GM23338 (cell line): ENCODE results near the gene CFAP74.

ENCODE experiments used
- CREB1 ChIP-seq: fragments of 250-450 bp; sonication (Bioruptor Pico); IDR thresholded peaks from 2 replicates; pipeline ENCODE4 v1.5.0; 2020; ENCODE audit warnings: low read depth, mild to moderate bottlenecking, moderate library complexity
- CTCF ChIP-seq, 2 experiments: fragments of 200-600 bp in 1 of 2; sonication (generic) in 1 of 2; conservative IDR thresholded peaks; 2 replicates each; pipeline versions ENCODE4 v1.5.1 to v1.6.1; 2016 to 2017; ENCODE audit warnings: antibody characterized with exemption in 2 of 2, low read depth in 2 of 2, mild to moderate bottlenecking in 2 of 2, moderate library complexity in 1 of 2
- ETS1 ChIP-seq: IDR thresholded peaks from 2 replicates; pipeline ENCODE4 v1.6.1; 2016; ENCODE audit warnings: antibody characterized with exemption
- EZH2 ChIP-seq: fragments of 200-600 bp; sonication (generic); IDR thresholded peaks from one replicate; pipeline ENCODE4 v1.8.0; 2017; ENCODE audit warnings: antibody characterized with exemption, mild to moderate bottlenecking, low read depth; ENCODE audit not compliant: unreplicated experiment
- EZH2phosphoT487 ChIP-seq: fragments of 200-600 bp; sonication (generic); IDR thresholded peaks from one replicate; pipeline ENCODE4 v1.8.1; 2018; ENCODE audit warnings: antibody characterized with exemption; ENCODE audit not compliant: unreplicated experiment
- JUNB ChIP-seq: IDR thresholded peaks from one replicate; pipeline ENCODE4 v1.6.1; 2016; ENCODE audit warnings: antibody characterized with exemption; ENCODE audit not compliant: unreplicated experiment
- POLR2AphosphoS5 ChIP-seq: IDR thresholded peaks from 2 replicates; pipeline ENCODE4 v1.6.1; 2016; ENCODE audit warnings: antibody characterized with exemption, low read depth
- REST ChIP-seq: IDR thresholded peaks from one replicate; pipeline ENCODE4 v1.6.1; 2018; ENCODE audit warnings: antibody characterized with exemption; ENCODE audit not compliant: unreplicated experiment
- STAT1 ChIP-seq: IDR thresholded peaks from one replicate; pipeline ENCODE4 v1.6.1; 2016; ENCODE audit warnings: antibody characterized with exemption; ENCODE audit not compliant: unreplicated experiment
- ZNF331 ChIP-seq: fragments of 250-450 bp; sonication (Bioruptor Pico); IDR thresholded peaks from 2 replicates; pipeline ENCODE4 v1.5.0; 2020; ENCODE audit warnings: low read depth, mild to moderate bottlenecking, moderate library complexity

GRCh38 chr1:1877865-1878436, 125.6 kb downstream of the CFAP74 start:
- TF ChIP-seq REST (no peak), CTCF (conservative IDR thresholded peaks at IDR 0.05; ENCODE audit: low read depth in 2 of 2) (no peak), ZNF331 (CRISPR knock-in tag) (no peak), POLR2AphosphoS5 (no peak), EZH2 (no peak), EZH2phosphoT487 (no peak), CREB1 (no peak), STAT1 (no peak), JUNB (no peak), ETS1 (no peak)
